Esophagus (tissue), 2 donors: ENCODE measurements around the gene APOD. TPM values are rescaled to one million over a fixed set of nuclear protein-coding genes. Genes with fewer than 3 reads are reported as not detected.

Experiments used
- H3K27ac ChIP-seq, 2 donors: one replicate each; pipeline ENCODE4 v1.5.1; 2013; ENCODE audit warnings: low read depth in 2 of 2, mild to moderate bottlenecking in 2 of 2, inconsistent platforms in 1 of 2, low read length in 1 of 2, moderate library complexity in 1 of 2
- H3K27me3 ChIP-seq, 2 donors: one replicate each; pipeline ENCODE4 v1.6.1; 2013; ENCODE audit warnings: low read length in 2 of 2, control low read depth in 1 of 2, mild to moderate bottlenecking in 1 of 2; ENCODE audit not compliant: insufficient read depth in 2 of 2, control insufficient read depth in 1 of 2
- H3K36me3 ChIP-seq, 2 donors: one replicate each; pipeline ENCODE4 v1.6.1; 2013; ENCODE audit warnings: low read length in 1 of 2; ENCODE audit not compliant: control insufficient read depth in 2 of 2, insufficient read depth in 2 of 2
- H3K4me1 ChIP-seq, 2 donors: one replicate each; pipeline ENCODE4 v1.6.1; 2013; ENCODE audit warnings: low read length in 1 of 2; ENCODE audit not compliant: control insufficient read depth in 2 of 2, insufficient read depth in 2 of 2
- H3K4me3 ChIP-seq, 2 donors: one replicate each; pipeline ENCODE4 v1.5.1; 2013; ENCODE audit warnings: low read length in 2 of 2, mild to moderate bottlenecking in 2 of 2, low read depth in 1 of 2, moderate library complexity in 1 of 2
- H3K9me3 ChIP-seq, 2 donors: one replicate each; pipeline ENCODE4 v1.6.1; 2013; ENCODE audit warnings: mild to moderate bottlenecking in 2 of 2, low read depth in 1 of 2, low read length in 1 of 2, moderate library complexity in 1 of 2; ENCODE audit not compliant: control insufficient read depth in 2 of 2, insufficient read depth in 1 of 2
- WGBS, 2 donors: extraction: QIAGEN DNeasy Blood & Tissue Kit; methylation state at CpG; one replicate each; pipeline ENCODE4 v1.1.7; 2013; 5-methylcytosine and 5-hydroxymethylcytosine counted together
- polyA plus RNA-seq, 2 donors: library from polyadenylated mRNA; stranded (reverse); fragments of 200-250 nt; gene quantifications; one replicate each; pipeline ENCODE4 v1.2.3, GENCODE V29; 2013
- donor health status: healthy with polysubstance abuse.
- donor health status: Bipolar disorder and iron deficiency.

The APOD gene
- polyA plus RNA-seq, 2 donors: 21.6 to 96.1 TPM

DNA sequence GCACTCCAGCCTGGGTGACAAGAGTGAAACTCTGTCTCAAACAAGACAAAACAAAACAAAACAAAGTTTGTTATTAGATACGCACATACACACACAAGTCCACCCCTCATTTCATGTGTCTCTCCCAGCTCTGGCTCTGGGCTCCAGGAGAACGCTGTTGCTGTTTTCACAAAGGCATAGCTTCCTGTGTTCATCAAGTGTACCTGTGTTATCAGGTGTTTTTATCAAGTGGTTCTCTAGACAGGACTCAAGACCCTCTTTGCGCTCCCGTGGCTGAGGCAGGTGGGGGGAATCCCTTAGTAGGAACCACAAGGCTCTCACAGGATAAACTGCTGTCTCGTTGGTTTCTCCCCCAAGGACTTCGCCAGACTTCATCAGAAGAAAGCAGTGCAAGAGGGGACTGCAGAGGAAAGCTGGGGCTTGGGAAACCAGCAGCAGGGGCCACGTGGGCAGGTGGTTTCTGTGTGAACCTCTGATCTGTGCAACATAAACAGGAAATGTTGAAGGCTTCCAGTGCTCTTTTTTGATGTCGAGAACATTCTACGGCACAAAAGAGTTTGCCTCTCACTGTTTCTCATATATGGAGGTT is 33.7 kb downstream of the APOD start:
- 61 to 68% methylated on average over 9 of the region's 9 CpGs for WGBS, 2 donors
- Histone ChIP-seq H3K27ac (peak overlapping the region in 1 of 2 donors; percentile 42), H3K36me3 (no peaks in the 10 kb centered on the region), H3K27me3 (no peaks in the 10 kb centered on the region), H3K9me3 (no peaks in the 10 kb centered on the region), H3K4me1 (peaks cover 0 to 3% of the 10 kb centered on the region in 2 donors), H3K4me3 (no peak overlapping the region)

DNA sequence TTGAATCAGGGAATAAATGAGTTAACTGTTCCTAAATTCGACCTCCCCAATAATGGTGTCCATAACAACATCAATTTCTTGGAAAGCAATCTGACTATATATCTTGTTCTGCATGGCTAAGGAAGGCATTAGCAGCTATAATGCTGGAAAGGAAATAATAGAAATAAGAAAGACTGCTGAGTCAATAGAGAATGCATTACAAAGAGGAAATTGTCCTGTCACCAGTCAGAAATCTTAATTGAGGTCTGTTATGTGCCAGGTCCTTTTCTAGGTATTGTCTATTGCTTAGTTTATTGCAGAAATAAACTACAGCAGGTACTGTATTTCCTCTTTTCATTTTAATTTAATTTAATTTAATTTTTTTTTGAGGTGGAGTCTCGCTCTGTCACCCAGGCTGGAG is 34.8 kb downstream of the APOD start:
- Histone ChIP-seq H3K27ac (no peak overlapping the region), H3K4me1 (peaks cover 0 to 7% of the 10 kb centered on the region in 2 donors), H3K27me3 (no peaks in the 10 kb centered on the region), H3K4me3 (no peak overlapping the region), H3K9me3 (no peaks in the 10 kb centered on the region), H3K36me3 (no peaks in the 10 kb centered on the region)
- WGBS, 2 donors: 55% methylated on average over 2 of the region's 2 CpGs

DNA sequence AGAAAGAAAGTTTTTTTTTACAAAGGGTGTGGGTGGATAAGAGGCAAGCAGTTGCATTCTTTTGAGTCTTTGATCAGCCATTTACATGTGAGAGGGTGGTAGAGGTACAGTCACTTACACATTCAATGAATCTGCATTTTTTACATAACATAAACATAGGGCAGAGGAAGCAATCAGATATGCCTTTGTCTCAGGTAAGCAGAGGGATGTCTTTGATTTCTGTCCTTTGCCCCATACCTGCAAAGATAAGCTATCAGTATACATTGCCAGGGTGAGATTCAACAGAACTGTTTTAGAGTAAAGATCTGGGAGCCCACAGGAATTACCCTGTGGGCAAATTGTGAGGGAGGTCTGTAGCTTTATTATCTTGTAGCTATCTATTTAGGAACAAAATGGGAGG is 35.2 kb downstream of the APOD start:
- Histone ChIP-seq H3K4me1 (peaks cover 0 to 12% of the 10 kb centered on the region in 2 donors), H3K27me3 (no peaks in the 10 kb centered on the region), H3K4me3 (no peak overlapping the region), H3K36me3 (no peaks in the 10 kb centered on the region), H3K27ac (no peak overlapping the region), H3K9me3 (no peaks in the 10 kb centered on the region)

DNA sequence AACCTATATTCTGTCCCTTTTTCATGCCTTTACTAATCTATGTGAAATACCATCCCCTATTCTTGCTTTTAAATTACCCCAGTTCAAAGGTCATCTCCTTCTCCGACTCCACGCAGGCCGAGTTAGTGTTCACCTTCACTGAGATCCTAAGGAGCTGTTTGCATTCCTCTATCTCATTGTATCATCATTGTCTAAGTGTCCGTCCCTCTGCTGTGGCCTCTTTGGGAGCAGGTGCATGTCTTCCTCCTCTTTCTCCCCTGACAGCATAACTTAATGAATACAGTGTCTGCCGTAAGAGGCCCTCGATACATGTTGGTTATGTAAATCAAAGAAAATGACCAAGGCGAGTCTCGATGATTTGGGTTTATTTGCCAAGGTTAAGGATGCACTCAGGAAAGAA is 35.7 kb downstream of the APOD start:
- Histone ChIP-seq H3K27ac (no peak overlapping the region), H3K36me3 (no peaks in the 10 kb centered on the region), H3K4me3 (no peak overlapping the region), H3K27me3 (no peaks in the 10 kb centered on the region), H3K9me3 (no peaks in the 10 kb centered on the region), H3K4me1 (peaks cover 0 to 12% of the 10 kb centered on the region in 2 donors)
- WGBS, 2 donors: 79 to 93% methylated on average over 8 of the region's 8 CpGs

DNA sequence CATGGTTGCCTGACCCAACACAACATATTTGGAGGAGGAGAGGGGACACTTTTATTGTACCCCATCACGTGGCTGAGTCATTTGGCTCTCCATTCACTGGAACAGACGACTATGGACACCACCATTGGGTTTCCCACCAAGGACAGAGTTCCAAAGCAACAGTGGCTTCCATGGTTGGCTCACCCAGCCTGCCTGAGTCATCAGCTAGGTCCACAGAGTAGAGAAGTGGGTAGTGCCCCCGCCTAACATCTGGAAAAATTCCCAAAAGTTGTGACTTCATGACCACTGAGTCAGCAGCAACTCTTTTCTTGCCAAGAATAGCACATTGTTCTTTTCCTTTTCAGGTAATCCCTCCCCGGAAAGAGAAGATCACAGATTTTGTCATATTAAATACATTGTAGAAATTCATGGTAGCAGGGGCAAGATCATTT is 37.6 kb downstream of the APOD start:
- Histone ChIP-seq H3K36me3 (no peaks in the 10 kb centered on the region), H3K4me3 (no peak overlapping the region), H3K9me3 (no peaks in the 10 kb centered on the region), H3K4me1 (peaks cover 0 to 8% of the 10 kb centered on the region in 2 donors), H3K27ac (peak overlapping the region; percentile 49 to 87), H3K27me3 (no peaks in the 10 kb centered on the region)
- WGBS, 2 donors: 21 to 30% methylated on average over 4 of the region's 4 CpGs

DNA sequence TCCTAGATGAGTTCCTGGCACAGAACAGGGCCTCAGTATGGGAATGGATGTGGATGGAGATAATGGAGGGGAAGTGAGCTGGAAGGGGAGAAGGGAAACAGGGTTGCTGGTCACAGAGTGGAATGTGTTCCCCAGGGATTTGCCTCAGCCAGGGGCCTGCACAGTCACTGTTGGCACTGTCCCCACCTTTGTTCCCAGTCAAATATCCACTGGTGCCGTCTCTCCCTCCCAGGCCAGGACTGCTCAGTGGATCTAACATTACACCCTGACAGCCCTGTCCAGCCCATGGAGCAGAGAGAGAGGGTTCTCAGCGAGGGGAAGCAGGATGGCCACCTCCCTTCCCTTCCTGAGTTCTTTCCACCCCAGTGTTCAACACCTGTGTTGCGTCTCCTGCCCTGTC is 39.1 kb downstream of the APOD start:
- peaks cover 0 to 13% of the 10 kb centered on the region in 2 donors for H3K4me1 ChIP-seq
- no peaks in the 10 kb centered on the region for H3K9me3 ChIP-seq
- no peak overlapping the region for H3K4me3 ChIP-seq
- H3K27ac ChIP-seq: peak overlapping the region in 1 of 2 donors; percentile 24
- 72 to 82% methylated on average over 3 of the region's 3 CpGs for WGBS, 2 donors
- H3K36me3 ChIP-seq: no peaks in the 10 kb centered on the region
- H3K27me3 ChIP-seq: no peaks in the 10 kb centered on the region

DNA sequence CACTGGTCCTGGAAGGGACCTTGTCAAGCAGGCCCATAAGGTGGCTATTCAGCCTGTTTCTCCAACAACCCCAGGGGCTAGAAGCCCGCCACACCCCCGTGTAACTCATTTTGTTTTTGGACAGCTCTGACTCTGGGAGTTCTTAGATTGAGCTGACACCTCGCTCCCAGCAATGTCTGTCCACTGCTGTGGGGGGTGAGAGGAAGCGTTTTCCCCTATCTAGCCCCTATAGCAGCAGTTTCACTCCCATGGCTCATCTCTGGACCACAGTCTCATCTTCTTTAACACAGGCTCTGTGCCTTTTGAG is 39.6 kb downstream of the APOD start:
- no peaks in the 10 kb centered on the region for H3K27me3 ChIP-seq
- H3K36me3 ChIP-seq: no peaks in the 10 kb centered on the region
- peaks cover 0 to 13% of the 10 kb centered on the region in 2 donors for H3K4me1 ChIP-seq
- no peaks in the 10 kb centered on the region for H3K9me3 ChIP-seq
- H3K27ac ChIP-seq: no peak overlapping the region
- H3K4me3 ChIP-seq: no peak overlapping the region
- WGBS, 2 donors: 83 to 85% methylated on average over 4 of the region's 4 CpGs

DNA sequence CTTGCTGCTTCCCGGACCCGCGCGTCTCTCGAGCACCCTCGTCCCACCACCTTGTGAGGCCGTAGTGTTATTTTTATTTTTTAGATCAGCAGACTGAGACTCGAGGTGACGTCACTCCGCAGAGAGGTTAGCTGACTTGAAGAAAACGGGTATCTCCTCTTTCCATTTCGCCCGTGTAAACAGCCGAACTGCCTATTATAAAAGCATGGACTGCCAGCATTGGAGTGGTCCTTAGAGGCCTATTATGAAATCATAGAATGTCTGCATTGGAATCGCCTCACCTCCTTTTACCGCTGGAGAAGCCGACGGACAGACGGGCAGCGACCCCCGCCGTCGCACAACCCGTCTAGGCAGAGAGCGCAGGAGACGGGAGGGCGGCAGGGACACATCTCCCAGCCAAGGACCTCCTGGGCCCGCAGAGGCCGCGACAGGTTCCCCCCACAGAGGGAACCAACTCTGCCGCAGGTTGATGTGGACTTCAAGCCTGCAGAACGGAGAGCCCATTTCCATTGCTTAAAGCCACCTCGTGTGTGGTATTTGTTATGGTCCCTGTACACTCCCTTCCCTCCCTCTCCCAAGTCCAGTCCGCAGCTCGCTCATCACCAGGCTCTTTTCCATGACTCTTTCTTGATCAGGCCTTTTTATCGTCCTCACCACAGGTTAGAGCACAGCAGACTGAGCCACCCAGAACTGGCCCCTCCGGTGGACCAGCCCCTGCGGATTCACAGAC is 40.1 kb downstream of the APOD start:
- Histone ChIP-seq H3K27me3 (no peaks in the 10 kb centered on the region), H3K27ac (peak overlapping the region; percentile 72 to 97), H3K4me3 (peak overlapping the region; percentile 79 to 83), H3K9me3 (no peaks in the 10 kb centered on the region), H3K4me1 (peaks cover 0 to 13% of the 10 kb centered on the region in 2 donors), H3K36me3 (no peaks in the 10 kb centered on the region)
- 20 to 21% methylated on average over 38 of the region's 38 CpGs for WGBS, 2 donors

DNA sequence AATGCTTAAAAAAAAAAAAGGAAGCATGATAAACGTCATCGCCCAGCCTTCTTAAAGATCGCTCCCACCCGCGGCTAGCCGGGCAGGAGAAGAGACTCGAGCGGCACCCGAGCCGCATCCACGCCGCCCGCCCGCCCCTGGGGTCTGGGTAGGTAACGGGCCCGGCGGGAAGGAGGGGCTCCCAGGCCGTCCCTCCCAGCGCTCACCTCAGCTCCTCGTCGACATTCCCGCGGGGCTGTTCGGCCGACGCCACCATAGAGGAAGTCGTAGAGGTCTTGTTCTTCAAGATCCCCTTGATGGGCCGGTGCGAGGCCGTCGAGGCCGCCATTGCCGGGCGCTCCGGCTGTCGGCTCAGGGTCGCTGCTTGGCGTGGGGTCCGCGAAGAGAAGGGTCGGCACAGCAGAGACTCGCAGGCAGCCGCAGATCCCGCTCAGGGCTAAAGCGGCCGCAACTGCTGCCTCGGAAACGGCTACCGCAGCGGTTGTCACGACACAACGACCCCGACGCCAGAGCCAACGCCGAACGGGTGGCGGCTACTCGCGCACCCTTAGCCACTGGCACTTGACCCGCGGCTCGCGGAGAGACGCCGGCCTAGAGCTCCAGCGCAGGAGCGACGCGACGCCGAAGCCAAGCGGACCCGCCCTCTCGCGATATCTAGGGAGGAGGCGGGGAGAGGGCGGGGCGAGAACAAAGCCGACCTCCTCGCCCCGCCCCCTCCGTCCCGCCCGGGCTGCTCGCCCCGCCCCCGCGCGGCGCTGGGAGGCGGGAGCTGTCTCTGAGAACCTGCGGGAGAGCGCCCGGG is 40.8 kb downstream of the APOD start, which contains the start of gene PPP1R2:
PPP1R2 (minus strand) TSS at position 628 of the 802 bp plus-strand sequence; CDS start at position 328, 300 bp downstream.
- no peaks in the 10 kb centered on the region for H3K9me3 ChIP-seq
- H3K4me1 ChIP-seq: peaks cover 0 to 14% of the 10 kb centered on the region in 2 donors
- H3K27me3 ChIP-seq: no peaks in the 10 kb centered on the region
- peak within 1 kb of the TSS; percentile 79 to 83 for H3K4me3 ChIP-seq
- 0% methylated on average over 90 to 95 of the region's 95 CpGs for WGBS, 2 donors
- peaks cover 0 to 1% of the 10 kb centered on the region in 2 donors for H3K36me3 ChIP-seq
- H3K27ac ChIP-seq: peak within 1 kb of the TSS; percentile 87 to 97
